Astrocyte (in vitro differentiated cells and primary cell): ENCODE measurements around the gene TRAFD1. TPM values are rescaled to one million over a fixed set of nuclear protein-coding genes. Genes with fewer than 3 reads are reported as not detected.

Experiments used
- DNase-seq: peaks from one replicate; pipeline ENCODE4 v3.0.0-alpha.2; 2010; ENCODE audit warnings: low read depth
- FAIRE-seq: peaks from 2 replicates; lab custom pipeline; 2011; peaks lifted over from hg19 to GRCh38; lab: Jason Lieb, UNC
- H2AFZ ChIP-seq: 2 replicates; pipeline ENCODE4 v1.6.0; 2012; ENCODE audit warnings: low read depth, low read length, inconsistent platforms
- H3K27ac ChIP-seq: 2 replicates; pipeline ENCODE4 v1.5.1; 2011; ENCODE audit warnings: low read depth, low read length, inconsistent platforms
- H3K27me3 ChIP-seq: 2 replicates; pipeline ENCODE4 v1.6.0; 2011; ENCODE audit warnings: low read length, inconsistent platforms; ENCODE audit not compliant: insufficient read depth
- H3K36me3 ChIP-seq: 2 replicates; pipeline ENCODE4 v1.5.1; 2011; ENCODE audit warnings: low read length, inconsistent platforms; ENCODE audit not compliant: insufficient read depth
- H3K4me1 ChIP-seq: 2 replicates; pipeline ENCODE4 v1.5.1; 2011; ENCODE audit warnings: low read length, inconsistent platforms; ENCODE audit not compliant: insufficient read depth
- H3K4me2 ChIP-seq: 2 replicates; pipeline ENCODE4 v1.6.0; 2012; ENCODE audit warnings: low read length, inconsistent platforms
- H3K4me3 ChIP-seq: 2 replicates; pipeline ENCODE4 v1.5.1; 2011; ENCODE audit warnings: low read depth, mild to moderate bottlenecking, low read length, inconsistent platforms; ENCODE audit not compliant: insufficient read depth
- H3K79me2 ChIP-seq: 2 replicates; pipeline ENCODE4 v1.6.0; 2012; ENCODE audit warnings: mild to moderate bottlenecking, low read length, inconsistent platforms; ENCODE audit not compliant: insufficient read depth
- H3K9ac ChIP-seq: 2 replicates; pipeline ENCODE4 v1.6.0; 2012; ENCODE audit warnings: mild to moderate bottlenecking, low read length, inconsistent platforms
- H3K9me3 ChIP-seq: 2 replicates; pipeline ENCODE4 v1.5.1; 2012; ENCODE audit warnings: low read depth, mild to moderate bottlenecking, low read length, inconsistent platforms; ENCODE audit not compliant: insufficient read depth
- H4K20me1 ChIP-seq: 2 replicates; pipeline ENCODE4 v1.6.0; 2012; ENCODE audit warnings: low read length, inconsistent platforms; ENCODE audit not compliant: insufficient read depth
- H3K27ac Mint-ChIP-seq: one replicate; pipeline ENCODE4 v1.8.0; 2021; ENCODE audit warnings: mild to moderate bottlenecking, mixed read lengths; ENCODE audit not compliant: unreplicated experiment
- H3K27me3 Mint-ChIP-seq: one replicate; pipeline ENCODE4 v1.8.0; 2021; ENCODE audit warnings: low read depth, mixed read lengths; ENCODE audit not compliant: unreplicated experiment
- H3K36me3 Mint-ChIP-seq: one replicate; pipeline ENCODE4 v1.8.0; 2021; ENCODE audit warnings: low read depth, mixed read lengths; ENCODE audit not compliant: unreplicated experiment
- H3K4me1 Mint-ChIP-seq: one replicate; pipeline ENCODE4 v1.8.0; 2021; ENCODE audit warnings: low read depth, mixed read lengths; ENCODE audit not compliant: unreplicated experiment
- H3K4me3 Mint-ChIP-seq: one replicate; pipeline ENCODE4 v1.8.0; 2021; ENCODE audit warnings: mild to moderate bottlenecking, moderate library complexity, mixed read lengths; ENCODE audit not compliant: unreplicated experiment
- H3K9me3 Mint-ChIP-seq: one replicate; pipeline ENCODE4 v1.8.0; 2021; ENCODE audit warnings: mild to moderate bottlenecking, mixed read lengths; ENCODE audit not compliant: unreplicated experiment
- EZH2 ChIP-seq: IDR thresholded peaks from 2 replicates; pipeline ENCODE4 v1.6.1; 2012; ENCODE audit warnings: mild to moderate bottlenecking, low read length, inconsistent platforms; ENCODE audit not compliant: insufficient read depth
- total RNA-seq: library from RNA; stranded (reverse); gene quantifications from 2 replicates; pipeline ENCODE4 v1.2.1, GENCODE V29; 2021
- TF ChIP-seq, protein P1 (sequence below): IDR thresholded peaks from 2 replicates; pipeline ENCODE4 v1.5.1; 2011; ENCODE audit warnings: low read depth, mild to moderate bottlenecking, inconsistent platforms, low read length, moderate library complexity; ENCODE audit not compliant: insufficient read depth

The TRAFD1 gene
- total RNA-seq, 1 donor from 2014 or later, result 35.6 TPM

GRCh38 chr12:112192475-112192874 is 67.1 kb downstream of the TRAFD1 start:
- TF ChIP-seq, protein P1, sequence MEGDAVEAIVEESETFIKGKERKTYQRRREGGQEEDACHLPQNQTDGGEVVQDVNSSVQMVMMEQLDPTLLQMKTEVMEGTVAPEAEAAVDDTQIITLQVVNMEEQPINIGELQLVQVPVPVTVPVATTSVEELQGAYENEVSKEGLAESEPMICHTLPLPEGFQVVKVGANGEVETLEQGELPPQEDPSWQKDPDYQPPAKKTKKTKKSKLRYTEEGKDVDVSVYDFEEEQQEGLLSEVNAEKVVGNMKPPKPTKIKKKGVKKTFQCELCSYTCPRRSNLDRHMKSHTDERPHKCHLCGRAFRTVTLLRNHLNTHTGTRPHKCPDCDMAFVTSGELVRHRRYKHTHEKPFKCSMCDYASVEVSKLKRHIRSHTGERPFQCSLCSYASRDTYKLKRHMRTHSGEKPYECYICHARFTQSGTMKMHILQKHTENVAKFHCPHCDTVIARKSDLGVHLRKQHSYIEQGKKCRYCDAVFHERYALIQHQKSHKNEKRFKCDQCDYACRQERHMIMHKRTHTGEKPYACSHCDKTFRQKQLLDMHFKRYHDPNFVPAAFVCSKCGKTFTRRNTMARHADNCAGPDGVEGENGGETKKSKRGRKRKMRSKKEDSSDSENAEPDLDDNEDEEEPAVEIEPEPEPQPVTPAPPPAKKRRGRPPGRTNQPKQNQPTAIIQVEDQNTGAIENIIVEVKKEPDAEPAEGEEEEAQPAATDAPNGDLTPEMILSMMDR, result no peak
- TF ChIP-seq EZH2, result no peak
- peaks cover 30% of the 10 kb centered on the region for H3K36me3 Mint-ChIP-seq
- no peak overlapping the region for H3K9ac ChIP-seq
- peaks cover 6% of the 10 kb centered on the region for H3K4me1 Mint-ChIP-seq
- H3K79me2 ChIP-seq, result no peaks in the 10 kb centered on the region
- H3K4me1 ChIP-seq, result no peaks in the 10 kb centered on the region
- FAIRE-seq (no peak), DNase-seq (no peak)
- H3K9me3 ChIP-seq, result no peaks in the 10 kb centered on the region
- H3K27me3 Mint-ChIP-seq, result no peaks in the 10 kb centered on the region
- no peak overlapping the region for H3K27ac Mint-ChIP-seq
- H2AFZ ChIP-seq, result no peak overlapping the region
- H4K20me1 ChIP-seq, result no peaks in the 10 kb centered on the region
- no peak overlapping the region for H3K4me2 ChIP-seq
- H3K27me3 ChIP-seq, result no peaks in the 10 kb centered on the region
- H3K27ac ChIP-seq, result no peak overlapping the region
- H3K9me3 Mint-ChIP-seq, result no peaks in the 10 kb centered on the region
- H3K4me3 ChIP-seq, result no peak overlapping the region
- H3K4me3 Mint-ChIP-seq, result no peak overlapping the region
- peaks cover 27% of the 10 kb centered on the region for H3K36me3 ChIP-seq

GRCh38 chr12:112194601-112195247 is 69.4 kb downstream of the TRAFD1 start:
- H3K79me2 ChIP-seq, result no peaks in the 10 kb centered on the region
- no peak overlapping the region for H3K4me2 ChIP-seq
- no peaks in the 10 kb centered on the region for H3K9me3 ChIP-seq
- no peak overlapping the region for H2AFZ ChIP-seq
- no peaks in the 10 kb centered on the region for H3K27me3 Mint-ChIP-seq
- FAIRE-seq, result no peak
- no peak overlapping the region for H3K9ac ChIP-seq
- H3K36me3 ChIP-seq, result peaks cover 32% of the 10 kb centered on the region
- peaks cover 31% of the 10 kb centered on the region for H3K36me3 Mint-ChIP-seq
- no peak overlapping the region for H3K4me3 Mint-ChIP-seq
- DNase-seq, result no peak
- H3K9me3 Mint-ChIP-seq, result no peaks in the 10 kb centered on the region
- H3K4me1 Mint-ChIP-seq, result peaks cover 6% of the 10 kb centered on the region
- no peaks in the 10 kb centered on the region for H3K4me1 ChIP-seq
- TF ChIP-seq EZH2, result no peak
- TF ChIP-seq, protein P1, result no peak
- H3K27ac Mint-ChIP-seq, result no peak overlapping the region
- H3K4me3 ChIP-seq, result no peak overlapping the region
- no peaks in the 10 kb centered on the region for H3K27me3 ChIP-seq
- H4K20me1 ChIP-seq, result no peaks in the 10 kb centered on the region
- H3K27ac ChIP-seq, result no peak overlapping the region

DNA sequence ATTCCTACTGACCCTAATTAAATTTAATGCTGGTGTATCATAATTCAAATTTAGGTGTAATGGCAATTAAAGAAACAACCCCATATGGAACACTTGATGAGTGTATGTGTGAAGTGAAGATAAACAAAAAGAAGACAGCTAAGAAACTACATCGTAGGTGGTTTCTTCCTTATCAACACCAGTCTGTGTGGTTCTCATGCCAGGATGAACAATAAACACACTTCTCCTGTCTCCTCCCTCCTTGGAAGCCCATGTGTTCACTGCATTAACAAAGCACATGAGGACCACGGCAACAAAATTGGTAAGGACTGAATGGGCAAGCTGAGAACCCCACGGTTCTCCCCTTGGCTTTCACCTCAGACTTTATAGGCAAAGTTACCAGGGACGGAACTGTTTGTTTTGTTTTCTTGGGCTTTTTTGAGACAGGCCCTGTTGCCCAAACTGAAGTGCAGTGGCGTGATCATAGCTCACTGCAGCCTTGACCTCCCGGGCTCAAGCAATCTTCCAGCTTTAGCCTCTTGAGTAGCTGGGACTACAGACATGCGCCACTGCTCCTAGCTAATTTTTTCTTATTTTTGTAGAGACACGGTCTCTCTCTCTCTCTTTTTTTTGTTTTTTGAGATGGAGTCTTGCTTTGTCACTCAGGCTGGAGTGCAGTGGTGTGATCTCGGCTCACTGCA is 71.0 kb downstream of the TRAFD1 start:
- Histone ChIP-seq H3K79me2 (no peaks in the 10 kb centered on the region), H3K27me3 (no peaks in the 10 kb centered on the region), H4K20me1 (no peaks in the 10 kb centered on the region), H3K9me3 (no peaks in the 10 kb centered on the region), H3K4me3 (no peak overlapping the region), H3K4me2 (no peak overlapping the region), H3K9ac (no peak overlapping the region), H3K4me1 (no peaks in the 10 kb centered on the region), H3K27ac (no peak overlapping the region), H3K36me3 (peaks cover 38% of the 10 kb centered on the region), H2AFZ (no peak overlapping the region)
- Mint-ChIP-seq H3K27me3 (no peaks in the 10 kb centered on the region), H3K27ac (no peak overlapping the region), H3K4me1 (peaks cover 6% of the 10 kb centered on the region), H3K36me3 (peaks cover 36% of the 10 kb centered on the region), H3K4me3 (no peak overlapping the region), H3K9me3 (no peaks in the 10 kb centered on the region)
- TF ChIP-seq, protein P1, result no peak
- TF ChIP-seq EZH2, result no peak
- no peak for DNase-seq
- no peak for FAIRE-seq
